ENCODE results near the gene MUL1.

Gene MUL1

GRCh38 chr1:20552728-20553445, 44.9 kb upstream of the MUL1 start:
- no peak overlapping the region for H3K9ac ChIP-seq (ENCODE audit: low read depth, low read length, poor library complexity, severe bottlenecking)
- H3K9me2 ChIP-seq (replicated peaks; ENCODE audit: low read depth, low read length): no peaks in the 10 kb centered on the region
- H2AFZ ChIP-seq (ENCODE audit: low read length): no peak overlapping the region
- peaks cover 7% of the 10 kb centered on the region for H3K4me1 ChIP-seq (ENCODE audit: insufficient read depth, low read length, poor library complexity, severe bottlenecking)
- H4K20me1 ChIP-seq (ENCODE audit: insufficient read depth, low read length, poor library complexity, severe bottlenecking): no peaks in the 10 kb centered on the region
- H3F3A ChIP-seq (ENCODE audit: low read depth): no peaks in the 10 kb centered on the region
- H3K36me3 ChIP-seq (ENCODE audit: insufficient read depth, low read length): no peaks in the 10 kb centered on the region
- no peaks in the 10 kb centered on the region for H3K9me3 ChIP-seq (ENCODE audit: insufficient read depth, low read depth, low read length)
- TF ChIP-seq EZH2phosphoT487 (IDR thresholded peaks at IDR 0.05; ENCODE audit: borderline replicate concordance) (no peak), CTCF (conservative IDR thresholded peaks at IDR 0.05; ENCODE audit: low read length) (no peak)
- no peak overlapping the region for H3K4me2 ChIP-seq (ENCODE audit: low read depth, low read length, poor library complexity, severe bottlenecking)
- H3K4me3 ChIP-seq (ENCODE audit: low read length, poor library complexity, severe bottlenecking): no peak overlapping the region
- H3K79me2 ChIP-seq (ENCODE audit: insufficient read depth, low read length): no peaks in the 10 kb centered on the region
- no peaks in the 10 kb centered on the region for H3K27me3 ChIP-seq (ENCODE audit: insufficient read depth, low read length, poor library complexity, severe bottlenecking)

GRCh38 chr1:20551945-20552727, 44.2 kb upstream of the MUL1 start, which contains the start of gene FAM43B:
Gene FAM43B (plus strand): TSS chr1:20552573. CDS start chr1:20552974, 401 bp downstream.
- H3K36me3 ChIP-seq (ENCODE audit: insufficient read depth, low read length): no peaks in the 10 kb centered on the region
- TF ChIP-seq CTCF (conservative IDR thresholded peaks at IDR 0.05; ENCODE audit: low read length) (no peak), EZH2phosphoT487 (IDR thresholded peaks at IDR 0.05; ENCODE audit: borderline replicate concordance) (no peak)
- no peaks in the 10 kb centered on the region for H3K79me2 ChIP-seq (ENCODE audit: insufficient read depth, low read length)
- peaks cover 7% of the 10 kb centered on the region for H3K4me1 ChIP-seq (ENCODE audit: insufficient read depth, low read length, poor library complexity, severe bottlenecking)
- H3K9ac ChIP-seq (ENCODE audit: low read depth, low read length, poor library complexity, severe bottlenecking): no peak within 1 kb of the TSS
- H3K4me2 ChIP-seq (ENCODE audit: low read depth, low read length, poor library complexity, severe bottlenecking): no peak within 1 kb of the TSS
- H3K4me3 ChIP-seq (ENCODE audit: low read length, poor library complexity, severe bottlenecking): no peak within 1 kb of the TSS
- H2AFZ ChIP-seq (ENCODE audit: low read length): no peak within 1 kb of the TSS
- no peaks in the 10 kb centered on the region for H3K27me3 ChIP-seq (ENCODE audit: insufficient read depth, low read length, poor library complexity, severe bottlenecking)
- no peaks in the 10 kb centered on the region for H3K9me3 ChIP-seq (ENCODE audit: insufficient read depth, low read depth, low read length)
- H3K9me2 ChIP-seq (replicated peaks; ENCODE audit: low read depth, low read length): no peaks in the 10 kb centered on the region
- no peaks in the 10 kb centered on the region for H4K20me1 ChIP-seq (ENCODE audit: insufficient read depth, low read length, poor library complexity, severe bottlenecking)
- H3F3A ChIP-seq (ENCODE audit: low read depth): no peaks in the 10 kb centered on the region

- no peak for TF ChIP-seq EZH2phosphoT487 (IDR thresholded peaks at IDR 0.05; ENCODE audit: borderline replicate concordance)
- no peak for TF ChIP-seq CTCF (conservative IDR thresholded peaks at IDR 0.05; ENCODE audit: low read length)
- Histone ChIP-seq H3K4me3 (ENCODE audit: low read length, poor library complexity, severe bottlenecking) (no peak overlapping the region), H3K9me3 (ENCODE audit: insufficient read depth, low read depth, low read length) (no peaks in the 10 kb centered on the region), H3K36me3 (ENCODE audit: insufficient read depth, low read length) (no peaks in the 10 kb centered on the region), H3K9me2 (replicated peaks; ENCODE audit: low read depth, low read length) (no peaks in the 10 kb centered on the region), H4K20me1 (ENCODE audit: insufficient read depth, low read length, poor library complexity, severe bottlenecking) (no peaks in the 10 kb centered on the region), H3K27me3 (ENCODE audit: insufficient read depth, low read length, poor library complexity, severe bottlenecking) (no peaks in the 10 kb centered on the region), H3F3A (ENCODE audit: low read depth) (no peaks in the 10 kb centered on the region), H2AFZ (ENCODE audit: low read length) (peak overlapping the region; percentile 9; the same call in 1 of the 2 replicates), H3K4me2 (ENCODE audit: low read depth, low read length, poor library complexity, severe bottlenecking) (no peak overlapping the region), H3K9ac (ENCODE audit: low read depth, low read length, poor library complexity, severe bottlenecking) (no peak overlapping the region), H3K79me2 (ENCODE audit: insufficient read depth, low read length) (no peaks in the 10 kb centered on the region), H3K4me1 (ENCODE audit: insufficient read depth, low read length, poor library complexity, severe bottlenecking) (peaks cover 7% of the 10 kb centered on the region)
Observed at GRCh38 chr1:20551161-20551560, 43.2 kb upstream of the MUL1 start.

Data from Loucy (cell line).